CD4-positive, alpha-beta T cell treated with Interleukin-6 at 100 ng/mL for 8 hours (primary cell): Measurements from ENCODE around the gene CNN2.
A peak's percentile ranks its signal among the peaks of the same experiment; 100 is the strongest.

Experiments used
- DNase-seq: peaks from one replicate; pipeline ENCODE4 v3.0.0-alpha.2; 2020; ENCODE audit warnings: mixed read lengths, low spot score

CNN2 gene

DNA sequence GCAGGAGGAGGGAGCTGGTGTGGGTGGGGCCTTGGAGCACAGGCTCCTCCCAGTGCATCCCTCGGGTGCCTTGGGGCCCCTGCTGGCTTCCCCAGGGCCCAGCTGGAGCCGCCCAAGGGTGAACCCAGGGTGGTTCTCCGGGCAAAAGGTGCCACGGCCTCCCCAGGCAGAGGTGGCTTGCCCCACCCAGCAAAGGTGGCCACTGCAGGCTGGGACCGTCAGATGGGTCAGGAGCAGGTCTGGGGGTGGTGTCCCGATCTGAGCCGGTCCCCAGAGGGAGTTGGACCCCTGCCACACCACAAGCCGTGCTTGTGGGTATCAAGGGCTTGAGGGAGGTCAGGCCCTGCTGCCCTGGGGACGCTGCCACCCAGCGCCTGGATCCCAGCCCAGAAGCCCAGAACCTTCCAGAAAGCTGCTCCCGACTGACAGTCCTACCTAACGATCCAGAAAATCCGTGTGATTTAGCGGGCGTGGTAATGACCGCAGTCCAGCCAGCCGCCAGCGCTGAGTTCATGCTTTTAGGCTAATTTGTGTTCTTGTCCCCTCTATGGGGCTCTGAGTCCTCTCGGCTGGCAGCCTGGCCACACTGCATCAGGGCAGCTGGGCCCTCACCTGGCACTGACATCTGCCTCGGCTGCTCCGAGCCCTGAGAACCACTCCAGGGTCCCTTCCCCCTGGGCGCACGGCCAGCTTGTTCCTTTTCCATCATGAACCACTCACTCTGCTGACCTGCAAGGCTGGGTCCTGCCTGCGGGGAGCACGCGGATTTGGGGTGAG lies 31.2 kb upstream of the CNN2 start:
- DNase-seq, result no peak

DNA sequence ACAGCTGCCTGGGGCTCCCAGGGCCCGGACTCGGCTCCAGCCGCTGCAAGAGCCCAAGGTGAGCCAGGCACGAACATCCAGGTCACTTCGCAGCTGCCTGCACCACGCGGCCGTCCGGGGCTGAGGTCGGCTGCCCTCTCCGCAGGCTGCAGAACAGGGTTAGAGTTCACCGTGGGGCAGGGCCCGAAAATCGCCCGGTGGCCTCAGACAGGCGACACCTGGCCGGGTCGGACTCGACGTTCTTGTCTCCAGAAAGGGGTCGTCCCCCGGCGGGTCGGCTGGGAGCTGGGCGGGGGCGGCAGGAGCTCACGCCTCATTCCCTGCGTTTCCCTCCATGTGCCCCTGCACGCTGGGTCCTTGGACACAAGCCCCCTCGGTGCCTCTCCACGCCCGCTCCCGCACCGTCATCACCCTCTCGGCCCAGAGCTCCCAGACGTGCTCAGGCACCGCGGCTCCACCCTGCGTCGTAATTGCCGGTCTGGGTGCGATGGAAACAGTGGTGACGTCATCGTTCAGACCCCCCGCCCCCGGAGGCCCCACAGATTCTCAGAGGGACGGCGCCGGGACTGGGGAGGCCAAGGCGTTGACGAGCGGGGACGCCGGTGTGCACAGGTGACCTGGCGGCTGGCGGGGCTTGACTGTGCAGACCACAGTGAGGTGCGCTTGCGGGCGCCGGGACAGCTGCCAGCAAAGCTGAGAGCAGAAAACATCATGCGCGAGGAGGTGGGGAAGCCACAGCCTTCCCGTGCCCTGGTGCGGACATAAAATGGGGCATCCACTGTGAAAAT lies 30.2 kb upstream of the CNN2 start:
- peak; percentile 60 for DNase-seq

DNA sequence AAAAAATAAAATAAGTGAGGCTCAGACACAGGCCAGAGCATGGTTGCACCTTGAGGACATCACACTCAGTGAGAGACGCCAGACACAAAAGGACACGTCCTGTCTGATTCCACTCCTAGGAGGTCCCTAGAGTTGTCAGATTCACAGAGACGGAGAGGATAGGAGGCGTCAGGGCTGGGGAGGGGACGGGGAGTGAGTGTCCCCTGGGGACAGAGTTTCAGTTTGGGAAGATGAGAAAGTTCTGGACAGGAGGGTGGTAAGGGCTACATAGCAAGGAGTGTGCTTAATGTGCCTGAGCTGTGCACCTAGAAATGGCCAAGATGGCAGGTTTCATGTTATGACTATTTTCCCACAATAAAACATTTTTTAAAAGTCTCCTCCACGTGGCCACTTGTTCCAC lies 28.3 kb upstream of the CNN2 start:
- DNase-seq, result no peak

DNA sequence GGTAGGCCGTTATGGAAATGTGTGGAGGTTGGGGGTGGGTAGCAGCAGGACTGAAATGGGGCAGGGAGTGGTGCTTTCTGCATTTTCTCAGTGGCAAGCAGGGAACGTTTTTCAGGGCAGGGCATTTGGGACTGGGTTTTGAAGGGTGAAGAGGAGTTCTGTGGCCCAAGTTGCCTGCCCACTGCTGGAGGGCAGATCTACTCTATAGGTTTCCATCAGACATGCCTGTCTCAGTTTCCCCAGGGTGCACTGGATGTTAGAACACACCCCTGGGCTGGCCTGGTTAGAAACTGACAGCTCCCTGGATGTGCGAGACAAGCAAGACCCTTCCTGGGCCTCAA lies 27.1 kb upstream of the CNN2 start:
- DNase-seq, result no peak

DNA sequence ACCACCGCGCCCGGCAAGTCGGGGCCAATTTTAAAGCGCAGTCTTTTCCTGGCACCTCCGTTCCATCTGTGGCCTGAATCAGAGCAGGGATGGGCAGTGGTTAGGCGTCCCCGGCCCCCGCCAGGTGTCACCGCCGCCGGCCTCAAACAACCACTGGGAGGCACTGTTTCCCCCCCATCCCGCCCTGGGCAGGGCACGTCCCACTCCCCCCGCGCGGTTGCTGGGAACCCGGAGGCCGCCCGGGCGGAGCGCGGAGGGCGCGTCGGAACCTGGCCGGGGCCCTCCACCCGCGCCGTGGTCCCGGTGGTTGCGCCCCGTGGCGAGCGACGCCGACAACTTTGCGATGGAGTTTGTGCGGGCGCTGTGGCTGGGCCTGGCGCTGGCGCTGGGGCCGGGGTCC lies 26.3 kb upstream of the CNN2 start, which contains the start of gene GRIN3B:
Gene GRIN3B (plus strand): TSS at position 325 of the 400 bp plus-strand sequence. CDS start 19 bp downstream, at position 344.
- peak; percentile 49 for DNase-seq

DNA sequence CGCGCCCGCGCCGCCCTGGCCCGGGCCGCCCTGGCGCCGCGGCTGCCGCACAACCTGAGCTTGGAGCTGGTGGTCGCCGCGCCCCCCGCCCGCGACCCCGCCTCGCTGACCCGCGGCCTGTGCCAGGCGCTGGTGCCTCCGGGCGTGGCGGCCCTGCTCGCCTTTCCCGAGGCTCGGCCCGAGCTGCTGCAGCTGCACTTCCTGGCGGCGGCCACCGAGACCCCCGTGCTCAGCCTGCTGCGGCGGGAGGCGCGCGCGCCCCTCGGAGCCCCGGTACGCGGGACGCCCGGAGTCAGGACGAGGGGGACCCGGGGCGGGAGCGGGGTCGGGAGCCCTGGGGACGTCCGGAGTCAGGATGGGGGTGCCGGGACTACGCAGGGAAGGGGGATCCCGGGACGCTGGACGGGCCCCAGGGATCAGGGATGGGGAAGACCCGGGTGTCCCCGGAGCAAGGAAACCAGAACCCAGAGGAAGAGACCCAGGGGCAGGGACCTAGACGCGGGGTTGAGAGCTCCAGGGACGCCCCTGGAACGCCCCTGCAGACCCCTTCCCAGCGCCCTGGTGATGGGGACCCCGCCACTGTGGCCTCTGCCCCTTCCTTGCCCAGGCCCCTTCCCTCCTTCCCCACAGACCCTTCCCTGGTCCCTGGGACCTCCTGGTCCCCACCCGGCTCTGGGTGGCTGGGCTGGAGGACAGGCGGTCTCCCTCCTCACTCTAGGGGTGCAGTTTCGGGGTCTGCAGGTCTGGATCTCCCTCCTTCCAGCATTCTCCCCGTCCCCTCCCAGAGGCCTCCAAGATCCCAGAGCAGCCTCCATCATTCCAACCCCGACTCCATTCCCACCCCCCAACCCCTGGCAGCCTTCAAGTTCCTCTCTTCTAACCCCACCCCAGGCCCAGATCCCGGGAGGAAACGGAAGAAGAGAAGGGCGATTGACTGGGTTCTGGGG lies 25.5 kb upstream of the CNN2 start:
- DNase-seq, result no peak

DNA sequence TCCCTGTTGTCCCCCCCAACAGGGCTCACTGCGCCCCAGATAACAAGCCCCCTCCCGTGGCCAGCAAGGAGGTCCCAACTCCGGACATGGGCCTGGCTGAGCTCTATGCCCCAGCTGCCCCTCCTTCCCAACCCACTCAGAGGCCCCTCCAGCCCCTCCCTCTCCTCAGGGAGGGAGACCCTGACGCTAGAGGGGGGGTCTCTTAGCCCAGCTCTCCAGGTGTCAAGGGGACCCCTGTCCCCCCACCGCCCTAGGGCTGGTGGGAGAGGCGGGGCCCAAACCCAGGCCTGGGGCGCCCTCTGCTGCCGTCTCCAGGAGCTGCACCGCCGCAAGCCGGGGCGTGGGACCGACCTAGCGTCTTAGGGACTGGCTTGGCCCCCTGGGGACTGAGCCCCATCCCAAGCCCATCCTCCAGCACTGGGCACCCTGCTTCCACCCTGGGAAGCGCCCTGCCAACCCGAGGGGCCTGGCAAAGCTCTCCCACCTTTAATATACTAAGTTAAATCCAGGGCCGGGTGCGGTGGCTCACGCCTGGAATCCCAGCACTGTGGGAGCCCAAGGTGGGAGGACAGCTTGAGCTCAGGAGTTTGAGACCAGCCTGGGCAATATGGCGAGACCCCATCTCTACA lies 24.8 kb upstream of the CNN2 start:
- peak; percentile 60 for DNase-seq

DNA sequence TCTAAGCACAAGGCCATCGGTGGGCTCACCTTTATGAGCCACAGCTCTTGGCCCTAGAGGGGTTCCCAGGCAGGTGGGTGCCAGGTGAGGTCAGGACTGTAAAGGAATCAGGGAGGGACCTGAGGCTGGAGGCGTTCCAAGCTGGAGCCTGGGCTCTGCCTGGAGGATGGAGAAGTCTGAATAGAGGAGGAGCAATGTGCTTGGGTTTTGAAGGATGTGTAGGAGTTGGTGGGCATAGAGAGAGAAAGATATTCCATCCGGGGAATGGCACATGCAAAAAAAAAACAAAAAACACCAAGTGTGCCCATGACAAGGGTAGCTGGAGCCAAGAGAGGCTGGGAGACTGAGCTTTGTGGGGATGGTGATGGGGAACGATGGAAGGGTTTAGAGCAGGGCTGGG lies 23.8 kb upstream of the CNN2 start:
- DNase-seq, result no peak

DNA sequence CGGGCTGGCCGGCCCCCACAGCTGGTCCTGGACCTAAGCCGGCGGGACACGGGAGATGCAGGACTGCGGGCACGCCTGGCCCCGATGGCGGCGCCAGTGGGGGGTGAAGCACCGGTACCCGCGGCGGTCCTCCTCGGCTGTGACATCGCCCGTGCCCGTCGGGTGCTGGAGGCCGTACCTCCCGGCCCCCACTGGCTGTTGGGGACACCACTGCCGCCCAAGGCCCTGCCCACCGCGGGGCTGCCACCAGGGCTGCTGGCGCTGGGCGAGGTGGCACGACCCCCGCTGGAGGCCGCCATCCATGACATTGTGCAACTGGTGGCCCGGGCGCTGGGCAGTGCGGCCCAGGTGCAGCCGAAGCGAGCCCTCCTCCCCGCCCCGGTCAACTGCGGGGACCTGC lies 23.1 kb upstream of the CNN2 start:
- DNase-seq, result no peak

DNA sequence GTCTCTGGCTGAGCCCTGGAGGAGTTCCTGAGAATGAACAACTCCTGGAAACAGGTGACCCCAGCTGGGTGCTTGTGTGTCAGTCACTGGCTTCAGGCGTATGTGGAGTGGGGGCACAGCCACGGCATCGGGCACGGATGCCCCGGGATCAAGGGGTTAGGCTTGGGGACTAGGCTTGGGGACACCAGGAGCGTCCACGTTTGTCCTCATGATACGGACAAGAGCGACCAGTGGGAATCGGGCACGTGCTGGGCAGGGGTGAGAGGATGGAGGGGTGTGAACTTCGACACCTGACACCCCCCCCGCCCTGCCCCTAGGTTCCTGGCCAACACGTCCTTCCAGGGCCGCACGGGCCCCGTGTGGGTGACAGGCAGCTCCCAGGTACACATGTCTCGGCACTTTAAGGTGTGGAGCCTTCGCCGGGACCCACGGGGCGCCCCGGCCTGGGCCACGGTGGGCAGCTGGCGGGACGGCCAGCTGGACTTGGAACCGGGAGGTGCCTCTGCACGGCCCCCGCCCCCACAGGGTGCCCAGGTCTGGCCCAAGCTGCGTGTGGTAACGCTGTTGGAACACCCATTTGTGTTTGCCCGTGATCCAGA lies 22.1 kb upstream of the CNN2 start:
- DNase-seq, result no peak

DNA sequence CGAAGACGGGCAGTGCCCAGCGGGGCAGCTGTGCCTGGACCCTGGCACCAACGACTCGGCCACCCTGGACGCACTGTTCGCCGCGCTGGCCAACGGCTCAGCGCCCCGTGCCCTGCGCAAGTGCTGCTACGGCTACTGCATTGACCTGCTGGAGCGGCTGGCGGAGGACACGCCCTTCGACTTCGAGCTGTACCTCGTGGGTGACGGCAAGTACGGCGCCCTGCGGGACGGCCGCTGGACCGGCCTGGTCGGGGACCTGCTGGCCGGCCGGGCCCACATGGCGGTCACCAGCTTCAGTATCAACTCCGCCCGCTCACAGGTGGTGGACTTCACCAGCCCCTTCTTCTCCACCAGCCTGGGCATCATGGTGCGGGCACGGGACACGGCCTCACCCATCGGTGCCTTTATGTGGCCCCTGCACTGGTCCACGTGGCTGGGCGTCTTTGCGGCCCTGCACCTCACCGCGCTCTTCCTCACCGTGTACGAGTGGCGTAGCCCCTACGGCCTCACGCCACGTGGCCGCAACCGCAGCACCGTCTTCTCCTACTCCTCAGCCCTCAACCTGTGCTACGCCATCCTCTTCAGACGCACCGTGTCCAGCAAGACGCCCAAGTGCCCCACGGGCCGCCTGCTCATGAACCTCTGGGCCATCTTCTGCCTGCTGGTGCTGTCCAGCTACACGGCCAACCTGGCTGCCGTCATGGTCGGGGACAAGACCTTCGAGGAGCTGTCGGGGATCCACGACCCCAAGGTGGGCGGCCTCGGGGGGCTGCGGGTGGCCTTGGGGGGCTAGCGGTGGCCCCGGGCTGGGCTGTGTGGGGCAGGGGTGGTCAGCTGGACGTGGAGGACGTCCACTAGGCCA lies 21.4 kb upstream of the CNN2 start:
- no peak for DNase-seq

DNA sequence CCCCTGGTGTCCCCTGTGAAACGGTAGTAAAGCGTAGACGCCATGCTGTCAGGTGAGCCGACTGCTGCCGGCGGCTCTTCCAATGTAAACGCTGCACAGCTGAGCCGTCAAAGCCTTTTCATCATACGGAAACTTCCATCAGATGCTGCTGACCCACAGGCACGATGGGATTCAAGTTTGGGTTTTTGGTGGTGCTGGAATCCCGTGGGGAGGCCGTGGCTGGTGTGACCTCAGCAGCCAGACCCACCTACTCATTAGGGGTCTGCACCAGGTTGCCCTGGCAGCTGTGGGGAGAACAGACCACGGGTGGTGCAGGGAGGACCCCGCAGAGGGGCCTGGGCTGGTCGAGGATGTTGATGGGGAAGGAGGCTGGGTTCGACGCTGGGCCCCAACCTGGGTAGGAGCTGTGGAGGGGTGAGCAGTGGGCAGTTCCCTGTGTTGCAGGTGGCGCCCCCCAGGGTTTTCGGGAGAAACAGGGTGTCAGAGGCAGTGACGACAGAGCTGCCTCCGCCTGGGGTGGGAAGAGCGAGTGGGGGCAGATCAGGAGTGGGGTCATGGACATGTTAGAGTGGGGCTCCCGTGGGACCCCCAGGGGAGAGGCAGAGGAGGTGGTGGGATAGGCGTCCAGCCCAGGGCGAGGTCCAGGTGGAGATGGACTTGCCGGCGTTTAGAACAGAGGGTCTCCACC lies 19.6 kb upstream of the CNN2 start:
- DNase-seq, result no peak

DNA sequence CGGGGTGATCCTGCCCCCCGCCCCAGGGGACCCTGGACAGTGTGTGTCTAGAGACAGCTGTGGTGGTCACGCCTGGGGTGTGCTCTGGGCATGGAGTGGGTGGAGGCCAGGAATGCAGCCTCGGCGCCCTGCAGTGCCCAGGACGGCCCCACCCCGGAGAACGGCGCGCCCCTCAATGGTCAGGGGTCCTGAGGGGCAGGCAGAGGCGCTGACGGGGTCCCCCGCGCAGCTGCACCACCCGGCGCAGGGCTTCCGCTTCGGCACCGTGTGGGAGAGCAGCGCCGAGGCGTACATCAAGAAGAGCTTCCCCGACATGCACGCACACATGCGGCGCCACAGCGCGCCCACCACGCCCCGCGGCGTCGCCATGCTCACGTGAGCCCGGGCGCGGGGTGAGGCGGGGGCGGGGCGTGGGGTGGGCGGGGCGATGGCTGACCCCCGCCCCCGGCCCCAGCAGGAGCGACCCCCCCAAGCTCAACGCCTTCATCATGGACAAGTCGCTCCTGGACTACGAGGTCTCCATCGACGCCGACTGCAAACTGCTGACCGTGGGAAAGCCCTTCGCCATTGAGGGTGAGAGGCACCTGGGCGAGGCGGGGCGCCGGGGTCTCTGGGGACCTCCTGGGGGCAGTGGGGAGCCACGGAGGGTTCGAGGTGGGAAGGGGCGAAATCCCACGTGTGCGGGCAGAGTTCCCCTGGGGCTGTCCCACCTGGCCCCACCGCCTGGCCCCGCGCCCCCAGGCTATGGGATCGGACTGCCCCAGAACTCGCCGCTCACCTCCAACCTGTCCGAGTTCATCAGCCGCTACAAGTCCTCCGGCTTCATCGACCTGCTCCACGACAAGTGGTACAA lies 18.8 kb upstream of the CNN2 start:
- no peak for DNase-seq

DNA sequence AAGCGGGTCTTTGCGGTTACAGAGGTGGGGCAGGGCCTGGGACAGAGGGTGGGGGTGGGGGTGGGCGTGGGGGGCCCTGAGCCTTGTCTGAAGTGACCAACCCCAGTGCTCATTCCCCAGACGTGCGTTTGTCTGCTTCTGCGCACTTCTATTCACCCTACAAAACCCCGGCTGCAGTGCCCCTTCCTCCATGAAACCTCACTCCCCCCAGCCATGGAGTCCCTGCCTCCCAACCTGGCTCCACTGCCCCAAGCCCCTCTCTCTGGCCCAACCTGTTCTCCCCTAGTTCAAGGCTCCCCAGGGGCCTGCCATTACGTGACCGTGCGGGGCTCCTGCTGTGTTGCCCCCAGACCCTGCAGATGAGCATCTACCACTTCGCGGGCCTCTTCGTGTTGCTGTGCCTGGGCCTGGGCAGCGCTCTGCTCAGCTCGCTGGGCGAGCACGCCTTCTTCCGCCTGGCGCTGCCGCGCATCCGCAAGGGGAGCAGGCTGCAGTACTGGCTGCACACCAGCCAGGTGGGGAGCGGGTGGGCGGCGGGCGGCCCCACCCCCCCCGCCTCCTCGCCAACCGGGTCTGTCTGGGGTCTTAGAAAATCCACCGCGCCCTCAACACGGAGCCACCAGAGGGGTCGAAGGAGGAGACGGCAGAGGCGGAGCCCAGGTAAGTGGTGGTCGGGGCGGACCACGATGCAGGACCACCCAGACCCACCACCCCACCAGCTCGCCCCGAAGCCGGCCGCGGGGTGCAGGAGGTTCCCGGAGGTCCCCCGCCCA lies 18.0 kb upstream of the CNN2 start:
- DNase-seq, result no peak

DNA sequence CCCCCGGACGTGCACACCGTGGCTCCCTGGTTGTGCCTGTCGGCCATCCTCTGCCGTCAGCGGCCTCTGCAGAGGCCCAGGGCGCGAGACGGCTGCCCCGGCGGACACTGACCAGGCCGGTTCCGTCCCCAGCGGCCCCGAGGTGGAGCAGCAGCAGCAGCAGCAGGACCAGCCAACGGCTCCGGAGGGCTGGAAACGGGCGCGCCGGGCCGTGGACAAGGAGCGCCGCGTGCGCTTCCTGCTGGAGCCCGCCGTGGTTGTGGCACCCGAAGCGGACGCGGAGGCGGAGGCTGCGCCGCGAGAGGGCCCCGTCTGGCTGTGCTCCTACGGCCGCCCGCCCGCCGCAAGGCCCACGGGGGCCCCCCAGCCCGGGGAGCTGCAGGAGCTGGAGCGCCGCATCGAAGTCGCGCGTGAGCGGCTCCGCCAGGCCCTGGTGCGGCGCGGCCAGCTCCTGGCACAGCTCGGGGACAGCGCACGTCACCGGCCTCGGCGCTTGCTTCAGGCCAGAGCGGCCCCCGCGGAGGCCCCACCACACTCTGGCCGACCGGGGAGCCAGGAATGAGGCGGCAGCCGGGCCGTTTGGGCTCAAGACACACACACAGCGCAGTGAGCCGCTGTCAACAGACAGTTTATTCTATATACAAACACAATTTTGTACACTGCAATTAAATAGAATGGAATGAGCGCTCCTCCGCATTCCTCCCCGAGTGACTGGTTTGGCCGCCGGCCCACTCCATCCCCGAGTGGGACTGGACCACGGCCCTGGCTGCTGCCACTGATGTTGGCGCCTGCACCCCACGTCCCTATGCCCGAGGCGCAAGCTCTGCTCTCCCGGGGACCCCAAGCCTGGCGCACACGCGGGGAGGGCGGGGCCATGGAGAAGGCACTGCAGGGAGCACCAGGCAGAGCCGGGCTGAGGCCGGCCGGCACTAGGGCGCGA lies 17.1 kb upstream of the CNN2 start:
- DNase-seq, result no peak

DNA sequence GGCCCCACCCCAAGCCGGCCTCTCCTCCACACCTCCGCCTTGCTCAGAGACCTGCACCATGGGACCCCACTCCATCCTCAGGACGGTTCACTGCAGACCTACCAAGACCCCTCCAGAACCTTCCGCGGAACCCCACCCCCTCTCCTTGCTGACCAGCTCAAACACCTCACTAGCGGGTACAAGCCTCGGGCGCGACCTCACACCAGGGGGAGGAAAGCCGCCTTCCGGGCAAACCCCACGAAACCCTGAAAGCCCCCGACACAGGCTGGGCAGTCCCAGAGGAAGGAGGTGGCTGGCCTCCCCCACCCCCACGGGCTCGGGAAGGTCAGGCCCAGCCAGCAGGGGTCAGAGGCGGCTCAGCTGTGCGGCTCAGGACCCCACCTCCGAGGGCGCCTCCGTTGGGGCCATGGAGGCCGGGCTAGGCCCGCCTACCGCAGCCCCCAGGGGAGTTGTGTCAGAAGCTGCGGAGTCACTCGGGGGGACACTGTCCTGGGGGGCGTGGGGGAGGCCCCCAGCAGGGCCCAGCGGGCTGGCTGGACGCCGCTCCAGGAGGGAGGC lies 16.3 kb upstream of the CNN2 start:
- DNase-seq, result no peak
